Panc1 (cell line): ENCODE measurements around the gene KCNJ11. TPM values are rescaled to one million over a fixed set of nuclear protein-coding genes. Genes with fewer than 3 reads are reported as not detected.

Experiments
- ATAC-seq: fragments of 200-7000 bp; cut with Tn5 transposase; 2 replicates; pipeline ENCODE4 v1.9.1; 2020; ENCODE audit warnings: mild to moderate bottlenecking, moderate library complexity
- BruUV-seq: library from RNA; stranded (reverse); fragments of 400-500 nt; replicated peaks from 2 replicates; lab custom pipeline; 2021; lab: Mats Ljungman, UMichigan
- CTCF ChIA-PET: fragments of 300-600 bp; sonication (Branson Sonifier 250); formaldehyde crosslinking; loops from one replicate; lab custom pipeline; 2022; ENCODE audit warnings: antibody characterized with exemption; lab: Charles Lee
- POLR2A ChIA-PET: fragments of 300-600 bp; sonication (Branson Sonifier 250); formaldehyde crosslinking; loops from one replicate; lab custom pipeline; 2022; ENCODE audit warnings: antibody characterized with exemption; lab: Charles Lee
- DNase-seq: peaks from one replicate; pipeline ENCODE4 v3.0.0-alpha.2; 2010; ENCODE audit warnings: low read depth, low spot score
- H3K27ac ChIP-seq: 2 replicates; pipeline ENCODE4 v1.5.1; 2011; ENCODE audit warnings: mild to moderate bottlenecking, low read length, inconsistent platforms
- H3K27me3 ChIP-seq: fragments of 200-500 bp; sonication (Bioruptor generic); 2 replicates; pipeline ENCODE4 v1.6.0; 2014; ENCODE audit warnings: low read length, inconsistent platforms; ENCODE audit not compliant: control insufficient read depth, insufficient read depth
- H3K36me3 ChIP-seq: fragments of 200-500 bp; sonication (Bioruptor generic); 2 replicates; pipeline ENCODE4 v1.5.1; 2014; ENCODE audit warnings: inconsistent platforms, mild to moderate bottlenecking, low read length, moderate library complexity; ENCODE audit not compliant: control insufficient read depth, insufficient read depth
- H3K4me1 ChIP-seq: 2 replicates; pipeline ENCODE4 v1.5.1; 2011; ENCODE audit warnings: inconsistent platforms, mild to moderate bottlenecking, low read length, moderate library complexity; ENCODE audit not compliant: control insufficient read depth, insufficient read depth
- H3K4me3 ChIP-seq, 2 experiments: 2 replicates each; pipeline ENCODE4 v1.5.1; 2011 to 2012; ENCODE audit warnings: low read depth in 2 of 2, low read length in 2 of 2, mild to moderate bottlenecking in 2 of 2, inconsistent platforms in 1 of 2, moderate library complexity in 1 of 2
- H3K9me3 ChIP-seq: fragments of 200-500 bp; sonication (Bioruptor generic); 2 replicates; pipeline ENCODE4 v1.5.1; 2014; ENCODE audit warnings: low read depth, mild to moderate bottlenecking, inconsistent platforms, low read length, moderate library complexity; ENCODE audit not compliant: control insufficient read depth, insufficient read depth
- POLR2AphosphoS5 ChIP-seq: IDR thresholded peaks from 2 replicates; pipeline ENCODE4 v1.6.1; 2012; ENCODE audit warnings: mild to moderate bottlenecking, low read depth, low read length, moderate library complexity
- SIN3A ChIP-seq: IDR thresholded peaks from 2 replicates; pipeline ENCODE4 v1.6.1; 2012; ENCODE audit warnings: low read depth, mild to moderate bottlenecking, low read length, moderate library complexity, borderline replicate concordance; ENCODE audit not compliant: insufficient read depth
- TCF7L2 ChIP-seq: IDR thresholded peaks from 2 replicates; pipeline ENCODE4 v1.6.1; 2011; ENCODE audit warnings: mild to moderate bottlenecking, low read depth, low read length, inconsistent platforms
- in situ Hi-C: cut with HindIII; loops from 2 replicates; pipeline ENCODE4 v1.10.0; 2016; ENCODE audit warnings: low sequenced_read_pairs, low pct_unique_long_range_greater_than_20kb
- intact Hi-C: fragments of 100-400 bp; cut with micrococcal nuclease; formaldehyde crosslinking; loops from one replicate; pipeline ENCODE4 v1.10.0; 2022; ENCODE audit not compliant: unreplicated experiment
- total RNA-seq: library from RNA; stranded (reverse); gene quantifications from one replicate; pipeline ENCODE4 v1.2.1, GENCODE V29; 2021; ENCODE audit not compliant: unreplicated experiment
- TF ChIP-seq, protein P1 (sequence below): fragments of 450-650 bp; IDR thresholded peaks from 2 replicates; pipeline ENCODE4 v1.5.1; 2017; ENCODE audit warnings: mild to moderate bottlenecking
- TF ChIP-seq, protein P2 (sequence below), 2 experiments: IDR thresholded peaks; 2 replicates each; pipeline ENCODE4 v1.6.1; 2011 to 2012; ENCODE audit warnings: low read depth in 2 of 2, control low read depth in 1 of 2, low read length in 1 of 2, mild to moderate bottlenecking in 1 of 2, moderate library complexity in 1 of 2; ENCODE audit not compliant: insufficient read depth in 1 of 2

Gene KCNJ11
- total RNA-seq, 1 experiment from 2014 or later = 0.67 TPM

DNA sequence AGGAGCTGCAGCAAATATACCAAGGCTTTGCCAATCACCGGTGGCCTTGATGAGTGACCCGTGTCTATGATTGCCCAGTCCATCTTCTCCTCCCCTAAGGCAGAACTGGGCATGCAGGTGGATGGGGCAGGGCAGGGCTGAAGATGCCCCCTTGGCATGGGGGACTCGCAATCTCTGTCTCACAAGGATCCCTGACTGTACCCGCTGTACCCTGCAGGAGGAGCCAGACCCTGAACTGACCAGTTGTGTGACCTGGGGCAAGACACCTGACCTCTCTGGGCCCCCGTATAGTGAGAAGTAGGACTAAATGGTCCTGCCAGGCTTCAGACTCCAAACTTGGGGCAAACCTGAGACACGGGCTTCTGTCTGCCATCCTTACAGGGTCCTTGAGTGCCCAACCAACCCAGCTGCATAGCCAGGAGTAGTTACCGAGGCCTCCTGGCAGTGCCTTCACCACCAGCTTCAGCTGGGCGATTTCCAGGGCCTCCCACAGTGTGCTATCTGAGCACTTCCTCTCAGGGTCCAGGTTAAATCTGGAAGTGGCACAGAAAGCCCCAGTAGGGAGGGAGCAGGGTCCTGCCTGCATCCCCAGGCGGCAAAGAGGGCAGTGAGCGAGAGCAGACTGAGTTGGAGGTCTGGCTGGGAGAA lies 6.4 kb upstream of the KCNJ11 start:
- ATAC-seq (no peak), DNase-seq (no peak)
- ChIA-PET CTCF (no interaction called here), POLR2A (no interaction called here)
- BruUV-seq = no TSS peak
- no peak overlapping the region for H3K27ac ChIP-seq
- intact Hi-C loops (no loop called here), in situ Hi-C loops (no loop called here)
- no peaks in the 10 kb centered on the region for H3K9me3 ChIP-seq
- H3K4me3 ChIP-seq = no peak overlapping the region
- H3K4me1 ChIP-seq = no peaks in the 10 kb centered on the region
- TF ChIP-seq TCF7L2 = no peak
- TF ChIP-seq, protein P1, sequence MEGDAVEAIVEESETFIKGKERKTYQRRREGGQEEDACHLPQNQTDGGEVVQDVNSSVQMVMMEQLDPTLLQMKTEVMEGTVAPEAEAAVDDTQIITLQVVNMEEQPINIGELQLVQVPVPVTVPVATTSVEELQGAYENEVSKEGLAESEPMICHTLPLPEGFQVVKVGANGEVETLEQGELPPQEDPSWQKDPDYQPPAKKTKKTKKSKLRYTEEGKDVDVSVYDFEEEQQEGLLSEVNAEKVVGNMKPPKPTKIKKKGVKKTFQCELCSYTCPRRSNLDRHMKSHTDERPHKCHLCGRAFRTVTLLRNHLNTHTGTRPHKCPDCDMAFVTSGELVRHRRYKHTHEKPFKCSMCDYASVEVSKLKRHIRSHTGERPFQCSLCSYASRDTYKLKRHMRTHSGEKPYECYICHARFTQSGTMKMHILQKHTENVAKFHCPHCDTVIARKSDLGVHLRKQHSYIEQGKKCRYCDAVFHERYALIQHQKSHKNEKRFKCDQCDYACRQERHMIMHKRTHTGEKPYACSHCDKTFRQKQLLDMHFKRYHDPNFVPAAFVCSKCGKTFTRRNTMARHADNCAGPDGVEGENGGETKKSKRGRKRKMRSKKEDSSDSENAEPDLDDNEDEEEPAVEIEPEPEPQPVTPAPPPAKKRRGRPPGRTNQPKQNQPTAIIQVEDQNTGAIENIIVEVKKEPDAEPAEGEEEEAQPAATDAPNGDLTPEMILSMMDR = no peak
- no peak for TF ChIP-seq SIN3A
- TF ChIP-seq, protein P2, sequence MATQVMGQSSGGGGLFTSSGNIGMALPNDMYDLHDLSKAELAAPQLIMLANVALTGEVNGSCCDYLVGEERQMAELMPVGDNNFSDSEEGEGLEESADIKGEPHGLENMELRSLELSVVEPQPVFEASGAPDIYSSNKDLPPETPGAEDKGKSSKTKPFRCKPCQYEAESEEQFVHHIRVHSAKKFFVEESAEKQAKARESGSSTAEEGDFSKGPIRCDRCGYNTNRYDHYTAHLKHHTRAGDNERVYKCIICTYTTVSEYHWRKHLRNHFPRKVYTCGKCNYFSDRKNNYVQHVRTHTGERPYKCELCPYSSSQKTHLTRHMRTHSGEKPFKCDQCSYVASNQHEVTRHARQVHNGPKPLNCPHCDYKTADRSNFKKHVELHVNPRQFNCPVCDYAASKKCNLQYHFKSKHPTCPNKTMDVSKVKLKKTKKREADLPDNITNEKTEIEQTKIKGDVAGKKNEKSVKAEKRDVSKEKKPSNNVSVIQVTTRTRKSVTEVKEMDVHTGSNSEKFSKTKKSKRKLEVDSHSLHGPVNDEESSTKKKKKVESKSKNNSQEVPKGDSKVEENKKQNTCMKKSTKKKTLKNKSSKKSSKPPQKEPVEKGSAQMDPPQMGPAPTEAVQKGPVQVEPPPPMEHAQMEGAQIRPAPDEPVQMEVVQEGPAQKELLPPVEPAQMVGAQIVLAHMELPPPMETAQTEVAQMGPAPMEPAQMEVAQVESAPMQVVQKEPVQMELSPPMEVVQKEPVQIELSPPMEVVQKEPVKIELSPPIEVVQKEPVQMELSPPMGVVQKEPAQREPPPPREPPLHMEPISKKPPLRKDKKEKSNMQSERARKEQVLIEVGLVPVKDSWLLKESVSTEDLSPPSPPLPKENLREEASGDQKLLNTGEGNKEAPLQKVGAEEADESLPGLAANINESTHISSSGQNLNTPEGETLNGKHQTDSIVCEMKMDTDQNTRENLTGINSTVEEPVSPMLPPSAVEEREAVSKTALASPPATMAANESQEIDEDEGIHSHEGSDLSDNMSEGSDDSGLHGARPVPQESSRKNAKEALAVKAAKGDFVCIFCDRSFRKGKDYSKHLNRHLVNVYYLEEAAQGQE (IDR thresholded peaks at IDR 0.05; ENCODE audit: insufficient read depth in 1 of 2, low read depth in 2 of 2, low read length in 1 of 2) = no peak
- TF ChIP-seq POLR2AphosphoS5 = no peak
- no peaks in the 10 kb centered on the region for H3K36me3 ChIP-seq
- no peaks in the 10 kb centered on the region for H3K27me3 ChIP-seq

- TF ChIP-seq, protein P2 (IDR thresholded peaks at IDR 0.05; ENCODE audit: insufficient read depth in 1 of 2, low read depth in 2 of 2, low read length in 1 of 2) = no peak
- no peak for TF ChIP-seq TCF7L2
- TF ChIP-seq, protein P1 = no peak
- TF ChIP-seq SIN3A = no peak
- no peak for TF ChIP-seq POLR2AphosphoS5
- intact Hi-C loops (no loop called here), in situ Hi-C loops (no loop called here)
- H3K4me1 ChIP-seq = no peaks in the 10 kb centered on the region
- H3K4me3 ChIP-seq = no peak overlapping the region
- no peak overlapping the region for H3K27ac ChIP-seq
- H3K27me3 ChIP-seq = no peaks in the 10 kb centered on the region
- no peaks in the 10 kb centered on the region for H3K9me3 ChIP-seq
- DNase-seq (no peak), ATAC-seq (no peak)
- H3K36me3 ChIP-seq = no peaks in the 10 kb centered on the region; the same call in 1 of the 2 replicates
- BruUV-seq = no TSS peak
- POLR2A ChIA-PET = no interaction called here
- CTCF ChIA-PET = interaction anchor here (0.8 kb wide), 1 partner anchor 135 kb away, joined by 3 read pairs; no protein-coding TSS in a partner anchor
Observed at GRCh38 chr11:17393472-17393871, 5.0 kb upstream of the KCNJ11 start.
